ENCODE results near the gene MAG. TPM values are rescaled to one million over a fixed set of nuclear protein-coding genes. Genes with fewer than 3 reads are reported as not detected.

Gene MAG
- total RNA-seq, 1 experiment from 2014 or later: 0.46 TPM

DNA sequence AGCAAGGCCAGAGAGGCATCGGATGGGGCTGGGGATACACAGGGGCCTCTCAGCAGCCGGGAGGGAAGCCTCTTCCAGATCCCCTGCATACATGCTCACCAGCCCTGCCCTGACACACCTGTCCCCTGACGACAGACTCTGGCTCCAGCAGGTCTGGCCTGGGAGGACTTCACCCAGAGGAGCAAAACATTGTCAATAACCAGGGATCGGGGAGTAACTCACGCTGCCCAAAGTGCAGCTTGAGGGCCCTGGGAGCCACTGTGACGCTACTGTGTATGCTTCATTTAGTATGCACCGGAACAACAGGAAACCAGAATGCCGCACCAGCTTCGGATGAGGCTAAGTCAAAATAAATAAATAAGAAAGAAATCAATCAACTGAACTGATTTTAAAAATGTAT lies 24.6 kb downstream of the MAG start (continued):
- TF ChIP-seq NR2C2 (CRISPR knock-in tag; IDR thresholded peaks at IDR 0.05) (no peak), TEAD4 (CRISPR knock-in tag; IDR thresholded peaks at IDR 0.05) (no peak)
- TF ChIP-seq, protein P1, sequence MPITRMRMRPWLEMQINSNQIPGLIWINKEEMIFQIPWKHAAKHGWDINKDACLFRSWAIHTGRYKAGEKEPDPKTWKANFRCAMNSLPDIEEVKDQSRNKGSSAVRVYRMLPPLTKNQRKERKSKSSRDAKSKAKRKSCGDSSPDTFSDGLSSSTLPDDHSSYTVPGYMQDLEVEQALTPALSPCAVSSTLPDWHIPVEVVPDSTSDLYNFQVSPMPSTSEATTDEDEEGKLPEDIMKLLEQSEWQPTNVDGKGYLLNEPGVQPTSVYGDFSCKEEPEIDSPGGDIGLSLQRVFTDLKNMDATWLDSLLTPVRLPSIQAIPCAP (CRISPR knock-in tag; IDR thresholded peaks at IDR 0.05): no peak

DNA sequence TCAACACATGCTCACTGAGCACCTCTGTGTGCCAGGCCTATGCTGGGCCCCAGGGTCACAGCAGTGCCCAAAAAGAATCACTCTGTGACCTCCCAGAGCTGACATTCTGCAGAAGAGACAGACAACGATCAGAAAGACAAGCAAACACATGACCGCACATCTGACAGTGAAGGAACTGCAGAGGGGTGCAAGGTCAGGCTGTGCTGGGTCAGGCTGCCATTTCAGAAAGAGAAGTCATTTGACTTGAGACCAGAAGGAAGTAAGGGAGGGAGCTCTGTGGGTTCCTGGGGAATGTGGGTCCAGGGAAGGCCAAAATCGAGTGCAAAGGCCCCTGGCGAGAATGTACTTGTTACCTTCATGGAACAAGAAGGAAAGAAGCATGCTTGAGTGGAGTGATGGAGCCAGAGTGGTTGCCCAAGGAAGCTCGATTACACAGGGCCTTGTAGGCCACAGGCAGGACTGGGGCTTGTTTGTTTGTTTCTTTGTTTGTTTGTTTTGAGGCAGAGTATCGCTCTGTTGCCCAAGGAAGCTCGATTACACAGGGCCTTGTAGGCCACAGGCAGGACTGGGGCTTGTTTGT lies 25.6 kb downstream of the MAG start:
- no peak for ATAC-seq
- H3K27me3 Mint-ChIP-seq (ENCODE audit: low read depth): peaks cover 8% of the 10 kb centered on the region
- H3K4me1 Mint-ChIP-seq: no peaks in the 10 kb centered on the region
- ChIA-PET CTCF (interaction anchor here (0.6 to 1.3 kb wide), 3 partner anchors 175 to 193 kb away, joined by 3 to 4 read pairs (median 3); no protein-coding TSS in a partner anchor), POLR2A (no interaction called here)
- no peak overlapping the region for H3K4me3 Mint-ChIP-seq
- TF ChIP-seq, protein P2, sequence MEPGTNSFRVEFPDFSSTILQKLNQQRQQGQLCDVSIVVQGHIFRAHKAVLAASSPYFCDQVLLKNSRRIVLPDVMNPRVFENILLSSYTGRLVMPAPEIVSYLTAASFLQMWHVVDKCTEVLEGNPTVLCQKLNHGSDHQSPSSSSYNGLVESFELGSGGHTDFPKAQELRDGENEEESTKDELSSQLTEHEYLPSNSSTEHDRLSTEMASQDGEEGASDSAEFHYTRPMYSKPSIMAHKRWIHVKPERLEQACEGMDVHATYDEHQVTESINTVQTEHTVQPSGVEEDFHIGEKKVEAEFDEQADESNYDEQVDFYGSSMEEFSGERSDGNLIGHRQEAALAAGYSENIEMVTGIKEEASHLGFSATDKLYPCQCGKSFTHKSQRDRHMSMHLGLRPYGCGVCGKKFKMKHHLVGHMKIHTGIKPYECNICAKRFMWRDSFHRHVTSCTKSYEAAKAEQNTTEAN (CRISPR knock-in tag; IDR thresholded peaks at IDR 0.05): no peak
- TF ChIP-seq, protein P3, sequence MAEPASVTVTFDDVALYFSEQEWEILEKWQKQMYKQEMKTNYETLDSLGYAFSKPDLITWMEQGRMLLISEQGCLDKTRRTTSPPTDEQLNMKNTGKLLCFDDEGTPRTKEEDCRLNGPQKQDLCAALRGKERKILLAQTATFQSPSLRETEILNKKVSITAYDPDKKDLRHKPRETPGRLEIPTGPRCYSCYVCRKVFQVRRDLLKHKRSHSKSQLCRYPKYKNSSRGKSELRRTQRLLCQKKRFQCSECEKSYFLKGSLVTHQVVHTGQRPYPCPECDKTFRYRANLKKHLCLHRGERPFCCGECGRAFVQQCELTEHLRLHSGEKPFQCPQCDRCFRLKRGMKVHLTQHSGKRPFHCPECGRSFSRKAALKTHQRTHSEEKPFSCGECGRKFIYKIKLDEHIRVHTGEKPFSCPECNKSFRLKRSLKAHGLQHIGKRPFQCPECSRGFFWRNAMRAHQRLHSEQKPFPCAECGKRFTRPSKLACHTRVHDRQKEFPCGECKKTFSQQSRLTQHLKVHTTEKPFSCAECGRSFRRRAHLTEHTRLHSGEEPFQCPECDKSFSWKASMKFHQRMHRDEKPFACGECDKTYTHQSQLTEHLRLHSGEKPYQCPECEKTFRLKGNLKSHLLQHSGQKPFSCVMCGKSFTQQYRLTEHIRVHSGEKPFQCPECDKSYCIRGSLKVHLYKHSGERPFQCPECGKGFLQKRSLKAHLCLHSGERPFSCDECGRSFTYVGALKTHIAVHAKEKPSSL (CRISPR knock-in tag; conservative IDR thresholded peaks at IDR 0.05): no peak
- TF ChIP-seq, protein P4, sequence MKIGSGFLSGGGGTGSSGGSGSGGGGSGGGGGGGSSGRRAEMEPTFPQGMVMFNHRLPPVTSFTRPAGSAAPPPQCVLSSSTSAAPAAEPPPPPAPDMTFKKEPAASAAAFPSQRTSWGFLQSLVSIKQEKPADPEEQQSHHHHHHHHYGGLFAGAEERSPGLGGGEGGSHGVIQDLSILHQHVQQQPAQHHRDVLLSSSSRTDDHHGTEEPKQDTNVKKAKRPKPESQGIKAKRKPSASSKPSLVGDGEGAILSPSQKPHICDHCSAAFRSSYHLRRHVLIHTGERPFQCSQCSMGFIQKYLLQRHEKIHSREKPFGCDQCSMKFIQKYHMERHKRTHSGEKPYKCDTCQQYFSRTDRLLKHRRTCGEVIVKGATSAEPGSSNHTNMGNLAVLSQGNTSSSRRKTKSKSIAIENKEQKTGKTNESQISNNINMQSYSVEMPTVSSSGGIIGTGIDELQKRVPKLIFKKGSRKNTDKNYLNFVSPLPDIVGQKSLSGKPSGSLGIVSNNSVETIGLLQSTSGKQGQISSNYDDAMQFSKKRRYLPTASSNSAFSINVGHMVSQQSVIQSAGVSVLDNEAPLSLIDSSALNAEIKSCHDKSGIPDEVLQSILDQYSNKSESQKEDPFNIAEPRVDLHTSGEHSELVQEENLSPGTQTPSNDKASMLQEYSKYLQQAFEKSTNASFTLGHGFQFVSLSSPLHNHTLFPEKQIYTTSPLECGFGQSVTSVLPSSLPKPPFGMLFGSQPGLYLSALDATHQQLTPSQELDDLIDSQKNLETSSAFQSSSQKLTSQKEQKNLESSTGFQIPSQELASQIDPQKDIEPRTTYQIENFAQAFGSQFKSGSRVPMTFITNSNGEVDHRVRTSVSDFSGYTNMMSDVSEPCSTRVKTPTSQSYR (CRISPR knock-in tag; IDR thresholded peaks at IDR 0.05): no peak
- TF ChIP-seq, protein P5, sequence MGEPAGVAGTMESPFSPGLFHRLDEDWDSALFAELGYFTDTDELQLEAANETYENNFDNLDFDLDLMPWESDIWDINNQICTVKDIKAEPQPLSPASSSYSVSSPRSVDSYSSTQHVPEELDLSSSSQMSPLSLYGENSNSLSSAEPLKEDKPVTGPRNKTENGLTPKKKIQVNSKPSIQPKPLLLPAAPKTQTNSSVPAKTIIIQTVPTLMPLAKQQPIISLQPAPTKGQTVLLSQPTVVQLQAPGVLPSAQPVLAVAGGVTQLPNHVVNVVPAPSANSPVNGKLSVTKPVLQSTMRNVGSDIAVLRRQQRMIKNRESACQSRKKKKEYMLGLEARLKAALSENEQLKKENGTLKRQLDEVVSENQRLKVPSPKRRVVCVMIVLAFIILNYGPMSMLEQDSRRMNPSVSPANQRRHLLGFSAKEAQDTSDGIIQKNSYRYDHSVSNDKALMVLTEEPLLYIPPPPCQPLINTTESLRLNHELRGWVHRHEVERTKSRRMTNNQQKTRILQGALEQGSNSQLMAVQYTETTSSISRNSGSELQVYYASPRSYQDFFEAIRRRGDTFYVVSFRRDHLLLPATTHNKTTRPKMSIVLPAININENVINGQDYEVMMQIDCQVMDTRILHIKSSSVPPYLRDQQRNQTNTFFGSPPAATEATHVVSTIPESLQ (CRISPR knock-in tag; IDR thresholded peaks at IDR 0.05): no peak
- TF ChIP-seq ZBTB21 (CRISPR knock-in tag; IDR thresholded peaks at IDR 0.05; ENCODE audit: borderline replicate concordance): no peak
- TF ChIP-seq MYBL2 (CRISPR knock-in tag; IDR thresholded peaks at IDR 0.05): no peak
- no peak for TF ChIP-seq NR1H2 (CRISPR knock-in tag; IDR thresholded peaks at IDR 0.05)
- TF ChIP-seq, protein P6, sequence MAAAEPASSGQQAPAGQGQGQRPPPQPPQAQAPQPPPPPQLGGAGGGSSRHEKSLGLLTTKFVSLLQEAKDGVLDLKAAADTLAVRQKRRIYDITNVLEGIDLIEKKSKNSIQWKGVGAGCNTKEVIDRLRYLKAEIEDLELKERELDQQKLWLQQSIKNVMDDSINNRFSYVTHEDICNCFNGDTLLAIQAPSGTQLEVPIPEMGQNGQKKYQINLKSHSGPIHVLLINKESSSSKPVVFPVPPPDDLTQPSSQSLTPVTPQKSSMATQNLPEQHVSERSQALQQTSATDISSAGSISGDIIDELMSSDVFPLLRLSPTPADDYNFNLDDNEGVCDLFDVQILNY (CRISPR knock-in tag; IDR thresholded peaks at IDR 0.05): no peak
- no peak for TF ChIP-seq MXD4 (CRISPR knock-in tag; IDR thresholded peaks at IDR 0.05; ENCODE audit: borderline replicate concordance)
- no peak for TF ChIP-seq ELF4 (CRISPR knock-in tag; IDR thresholded peaks at IDR 0.05; ENCODE audit: low read depth)
- TF ChIP-seq, protein P7, sequence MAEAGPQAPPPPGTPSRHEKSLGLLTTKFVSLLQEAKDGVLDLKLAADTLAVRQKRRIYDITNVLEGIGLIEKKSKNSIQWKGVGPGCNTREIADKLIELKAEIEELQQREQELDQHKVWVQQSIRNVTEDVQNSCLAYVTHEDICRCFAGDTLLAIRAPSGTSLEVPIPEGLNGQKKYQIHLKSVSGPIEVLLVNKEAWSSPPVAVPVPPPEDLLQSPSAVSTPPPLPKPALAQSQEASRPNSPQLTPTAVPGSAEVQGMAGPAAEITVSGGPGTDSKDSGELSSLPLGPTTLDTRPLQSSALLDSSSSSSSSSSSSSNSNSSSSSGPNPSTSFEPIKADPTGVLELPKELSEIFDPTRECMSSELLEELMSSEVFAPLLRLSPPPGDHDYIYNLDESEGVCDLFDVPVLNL (CRISPR knock-in tag; IDR thresholded peaks at IDR 0.05; ENCODE audit: borderline replicate concordance, low read depth): no peak
- TF ChIP-seq, protein P8, sequence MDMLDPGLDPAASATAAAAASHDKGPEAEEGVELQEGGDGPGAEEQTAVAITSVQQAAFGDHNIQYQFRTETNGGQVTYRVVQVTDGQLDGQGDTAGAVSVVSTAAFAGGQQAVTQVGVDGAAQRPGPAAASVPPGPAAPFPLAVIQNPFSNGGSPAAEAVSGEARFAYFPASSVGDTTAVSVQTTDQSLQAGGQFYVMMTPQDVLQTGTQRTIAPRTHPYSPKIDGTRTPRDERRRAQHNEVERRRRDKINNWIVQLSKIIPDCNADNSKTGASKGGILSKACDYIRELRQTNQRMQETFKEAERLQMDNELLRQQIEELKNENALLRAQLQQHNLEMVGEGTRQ (CRISPR knock-in tag; IDR thresholded peaks at IDR 0.05): no peak
- 0 out of 2 replicates have a peak, but pooled peaks cover 2% of the 10 kb centered on the region for H3K36me3 Mint-ChIP-seq
- no peak overlapping the region for H3K27ac Mint-ChIP-seq
- no peak for DNase-seq (ENCODE audit: low spot score)
- H3K9me3 Mint-ChIP-seq: peaks cover 11% of the 10 kb centered on the region
